Heart left ventricle (tissue), 16 donors: Measurements from ENCODE around the gene ETV6. TPM values are rescaled to one million over a fixed set of nuclear protein-coding genes. Genes with fewer than 3 reads are reported as not detected.
A peak's percentile ranks its signal among the peaks of the same experiment; 100 is the strongest.
"Not testable (repeated sequence)": the region's sequence is repeated elsewhere in the genome, so short reads cannot be mapped to it uniquely, and the experiment has no call there.

Experiments
- ATAC-seq, 4 donors: fragments of 200-7000 bp; cut with Tn5 transposase; one replicate each; pipeline ENCODE4 v1.9.1; 2020 to 2022; ENCODE audit warnings: moderate library complexity in 4 of 4, mild to moderate bottlenecking in 3 of 4, moderate number of reproducible peaks in 1 of 4
- DNase-seq, 5 donors: peaks; one replicate each; pipeline ENCODE4 v3.0.0-alpha.2; 2020
- H3K27ac ChIP-seq, 12 donors: fragments of 200-600 bp; sonication (generic) in 4 of 12; one replicate each; pipeline versions ENCODE4 v1.5.0 to v1.8.0; 2016 to 2022; ENCODE audit warnings: mild to moderate bottlenecking in 2 of 12
- H3K27me3 ChIP-seq, 9 donors: fragments of 200-600 bp; sonication (generic) in 2 of 9; one replicate each; pipeline versions ENCODE4 v1.5.1 to v1.8.0; 2016 to 2022; ENCODE audit warnings: mild to moderate bottlenecking in 3 of 9
- H3K36me3 ChIP-seq, 9 donors: fragments of 200-600 bp; sonication (generic) in 2 of 9; one replicate each; pipeline versions ENCODE4 v1.5.0 to v1.8.0; 2018 to 2022; ENCODE audit warnings: mild to moderate bottlenecking in 2 of 9
- H3K4me1 ChIP-seq, 12 donors: fragments of 200-600 bp; sonication (generic) in 4 of 12; one replicate each; pipeline versions ENCODE4 v1.5.0 to v1.8.0; 2016 to 2022; ENCODE audit warnings: mild to moderate bottlenecking in 3 of 12
- H3K4me3 ChIP-seq, 12 donors: fragments of 200-600 bp; sonication (generic) in 4 of 12; one replicate each; pipeline versions ENCODE4 v1.5.0 to v1.8.0; 2017 to 2022; ENCODE audit warnings: mild to moderate bottlenecking in 9 of 12, moderate library complexity in 4 of 12
- H3K9me3 ChIP-seq, 12 donors: fragments of 200-600 bp; sonication (generic) in 4 of 12; one replicate each; pipeline versions ENCODE4 v1.5.0 to v1.8.0; 2016 to 2022; ENCODE audit warnings: mild to moderate bottlenecking in 1 of 12
- CTCF ChIP-seq, 12 donors: fragments of 200-600 bp; sonication (generic) in 4 of 12; IDR thresholded peaks; one replicate each; pipeline versions ENCODE4 v1.5.0 to v1.8.0; 2018 to 2022; ENCODE audit warnings: antibody characterized with exemption in 12 of 12, mild to moderate bottlenecking in 5 of 12
- POLR2A ChIP-seq, 2 donors: fragments of 450-650 bp; IDR thresholded peaks; one replicate each; pipeline ENCODE4 v1.6.1; 2017; ENCODE audit warnings: antibody characterized with exemption in 2 of 2, mild to moderate bottlenecking in 2 of 2, moderate library complexity in 2 of 2
- WGBS, 4 donors: extraction: QIAGEN DNeasy Blood & Tissue Kit in 2 of 4; methylation state at CpG; one replicate each; pipeline versions ENCODE4 v1.1.5 to v1.1.7; 2013 to 2018; 5-methylcytosine and 5-hydroxymethylcytosine counted together
- intact Hi-C, 10 donors: fragments of 100-400 bp; cut with DNase I; formaldehyde crosslinking; loops; one replicate each; pipeline versions ENCODE4 v1.11.1 to v1.14.2; 2022
- polyA plus RNA-seq, 2 donors: library from polyadenylated mRNA; stranded (reverse); fragments of 200-250 nt; gene quantifications; one replicate each; pipeline ENCODE4 v1.2.3, GENCODE V29; 2013
- total RNA-seq, 9 donors: library from RNA; depleted of rRNA in 2 of 9; stranded (reverse); fragments of >200 nt in 2 of 9; fragmentation: NEBNext Ultra II Directional in 3 of 9; extraction: Animal tissue kit (Norgen Biotek cat#: 25700) in 3 of 9; gene quantifications; one replicate each; pipeline versions ENCODE4 v1.1.0 to v1.2.4, GENCODE V29; 2016 to 2023
- donor health status: ischemic (EF 13 %, LVEDD 7.1; RV severe dilation, severe dysfunction).
- donor health status: healthy with polysubstance abuse.
- donor health status: DM: no; HTN: yes; CAD: no.
- donor health status: DM: no; HTN: no; CAD: no.
- donor health status: ischemic (EF 25% LVEDD 6.9; RV normal size, moderate dysfunction).
- donor health status: ischemic (EF 25% LVEDD 5.7; RV mildly dilated, moderate dysfunction).
- donor health status: healthy.
- donor health status: DM: yes; HTN: yes; CAD: no.
- donor health status: ischemic (EF 35%, LVEDD 5.7; RV mildly dilated, moderate dysfunction).
- donor health status: nonischemic (EF 11% LVEDD 7.7; RV severe dilation, severe dysfunction).
- donor health status: DM: yes; HTN: yes; CAD: no.
- donor health status: PGD.
- donor health status: ischemic (EF 29% LVEDD 5.4; RV normal size, mild dysfunction).
- donor health status: nonischemic (EF 23%, LVEDD 6.1; RV moderate dilation, normal function).

ETV6 gene
- total and polyA plus RNA-seq, 11 donors, result 3.9 to 37.3 (median 12.4) TPM

GRCh38 chr12:11678781-11679180, 29.3 kb downstream of the ETV6 start:
- H3K27me3 ChIP-seq, result no peaks in the 10 kb centered on the region
- H3K27ac ChIP-seq, result no peak overlapping the region
- TF ChIP-seq CTCF (IDR thresholded peaks at IDR 0.05), result no peak
- no peak for TF ChIP-seq POLR2A (IDR thresholded peaks at IDR 0.05)
- DNase-seq, result no peak
- ATAC-seq, result no peak
- WGBS, 4 donors, result 78 to 90% (median 81%) methylated on average over 3 of the region's 3 CpGs
- H3K36me3 ChIP-seq, result peaks cover 0 to 22% (median 0%) of the 10 kb centered on the region in 9 donors
- no peak overlapping the region for H3K4me3 ChIP-seq
- H3K4me1 ChIP-seq, result peaks cover 4 to 77% (median 55%) of the 10 kb centered on the region in 12 donors
- intact Hi-C loops, result loop anchor here in 1 of 10 donors (5.0 kb wide), 1 partner anchor 39 kb away; no protein-coding TSS in a partner anchor
- H3K9me3 ChIP-seq, result no peaks in the 10 kb centered on the region

GRCh38 chr12:11681207-11681606, 31.7 kb downstream of the ETV6 start:
- Histone ChIP-seq H3K27ac (no peak overlapping the region), H3K27me3 (no peaks in the 10 kb centered on the region), H3K36me3 (peaks cover 0 to 22% (median 0%) of the 10 kb centered on the region in 9 donors), H3K4me1 (peaks cover 0 to 78% (median 39%) of the 10 kb centered on the region in 12 donors), H3K4me3 (no peak overlapping the region), H3K9me3 (no peaks in the 10 kb centered on the region)
- 73 to 95% (median 84%) methylated on average over 2 of the region's 2 CpGs for WGBS, 4 donors
- intact Hi-C loops, result no loop called here
- no peak for TF ChIP-seq CTCF (IDR thresholded peaks at IDR 0.05)
- TF ChIP-seq POLR2A (IDR thresholded peaks at IDR 0.05), result no peak
- no peak for DNase-seq
- ATAC-seq, result no peak

- peaks cover 0 to 22% (median 0%) of the 10 kb centered on the region in 9 donors for H3K36me3 ChIP-seq
- H3K27me3 ChIP-seq, intact Hi-C loops, H3K4me3 ChIP-seq, DNase-seq, H3K27ac ChIP-seq, ATAC-seq, H3K9me3 ChIP-seq: not testable (repeated sequence)
- WGBS, 4 donors, result 92 to 98% (median 97%) methylated on average over 3 of the region's 3 CpGs
- peaks cover 0 to 78% (median 35%) of the 10 kb centered on the region in 12 donors for H3K4me1 ChIP-seq
These were observed 32.2 kb downstream of the ETV6 start for GRCh38 chr12:11681695-11682094.

GRCh38 chr12:11684393-11684792, 34.9 kb downstream of the ETV6 start:
- Histone ChIP-seq H3K9me3 (no peaks in the 10 kb centered on the region), H3K4me3 (no peak overlapping the region), H3K27ac (peak overlapping the region in 2 of 12 donors; percentile 44 to 67), H3K4me1 (peaks cover 0 to 75% (median 22%) of the 10 kb centered on the region in 12 donors), H3K36me3 (peaks cover 0 to 5% (median 0%) of the 10 kb centered on the region in 9 donors), H3K27me3 (no peaks in the 10 kb centered on the region)
- intact Hi-C loops, result no loop called here
- DNase-seq, result no peak
- no peak for ATAC-seq
- TF ChIP-seq POLR2A (IDR thresholded peaks at IDR 0.05) (no peak), CTCF (IDR thresholded peaks at IDR 0.05) (no peak)
- 50 to 60% (median 58%) methylated on average over 3 of the region's 3 CpGs for WGBS, 4 donors

GRCh38 chr12:11684811-11685210, 35.3 kb downstream of the ETV6 start:
- H3K27ac ChIP-seq, result peak overlapping the region in 2 of 12 donors; percentile 44 to 67
- intact Hi-C loops, result no loop called here
- no peak overlapping the region for H3K4me3 ChIP-seq
- no peak for DNase-seq
- 86 to 91% (median 88%) methylated on average over 7 of the region's 7 CpGs for WGBS, 4 donors
- H3K36me3 ChIP-seq, result peaks cover 0 to 5% (median 0%) of the 10 kb centered on the region in 9 donors
- H3K9me3 ChIP-seq, result no peaks in the 10 kb centered on the region
- H3K4me1 ChIP-seq, result peaks cover 0 to 71% (median 20%) of the 10 kb centered on the region in 12 donors
- ATAC-seq, result no peak
- no peak for TF ChIP-seq CTCF (IDR thresholded peaks at IDR 0.05)
- TF ChIP-seq POLR2A (IDR thresholded peaks at IDR 0.05), result no peak
- H3K27me3 ChIP-seq, result no peaks in the 10 kb centered on the region
